NCI-H510A treated with DMSO at 0.1 percent for 48 hours (cell line): ENCODE measurements around the gene PLA2G1B.

ENCODE experiments used
- DNase-seq: peaks from one replicate; lab custom pipeline; 2025; lab: John Stamatoyannopoulos, UW

The PLA2G1B gene

DNA sequence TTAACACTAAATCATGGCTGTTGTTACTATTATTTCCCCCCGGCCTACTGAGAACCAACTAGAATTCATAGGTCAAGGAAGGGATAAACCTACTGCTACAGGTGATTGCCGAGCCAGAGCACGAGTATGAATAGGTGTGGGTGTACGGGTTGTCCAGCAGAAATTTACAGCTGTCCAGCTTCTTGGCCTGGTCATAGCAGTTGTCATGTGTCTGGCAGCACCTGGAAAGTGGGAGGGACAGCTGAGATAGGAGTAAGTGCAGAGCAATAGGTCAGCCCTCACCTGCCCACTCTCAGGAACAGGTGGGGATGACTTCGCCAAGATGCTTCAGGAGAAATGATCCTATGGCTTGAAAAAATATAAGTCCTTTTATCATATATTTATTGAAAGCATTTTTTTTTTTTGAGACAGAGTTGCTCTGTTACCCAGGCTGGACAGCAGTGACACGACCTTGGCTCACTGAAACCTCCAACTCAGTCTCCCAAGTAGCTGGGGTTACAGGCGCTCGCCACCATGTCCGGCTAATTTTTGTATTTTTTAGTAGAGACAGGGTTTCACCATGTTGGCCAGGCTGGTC lies 2.6 kb downstream of the PLA2G1B start:
- no peak for DNase-seq

DNA sequence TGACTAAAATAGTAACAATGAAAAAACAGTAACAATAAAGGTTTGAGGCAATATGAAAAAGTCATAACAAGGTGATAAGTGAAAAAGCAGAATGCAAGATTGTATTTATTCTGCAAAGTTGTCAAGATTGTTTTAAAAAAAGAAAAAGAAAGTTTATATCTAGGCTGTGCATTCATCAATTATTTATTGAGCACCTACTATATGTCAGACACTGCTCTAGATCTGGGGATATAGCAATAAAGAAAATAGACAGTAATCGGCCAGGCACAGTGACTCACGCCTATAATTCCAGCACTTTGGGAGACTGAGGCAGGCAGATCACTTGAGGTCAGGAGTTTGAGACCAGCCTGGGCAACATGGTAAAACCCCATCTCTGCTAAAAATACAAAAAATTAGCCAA lies 3.8 kb downstream of the PLA2G1B start:
- no peak for DNase-seq

DNA sequence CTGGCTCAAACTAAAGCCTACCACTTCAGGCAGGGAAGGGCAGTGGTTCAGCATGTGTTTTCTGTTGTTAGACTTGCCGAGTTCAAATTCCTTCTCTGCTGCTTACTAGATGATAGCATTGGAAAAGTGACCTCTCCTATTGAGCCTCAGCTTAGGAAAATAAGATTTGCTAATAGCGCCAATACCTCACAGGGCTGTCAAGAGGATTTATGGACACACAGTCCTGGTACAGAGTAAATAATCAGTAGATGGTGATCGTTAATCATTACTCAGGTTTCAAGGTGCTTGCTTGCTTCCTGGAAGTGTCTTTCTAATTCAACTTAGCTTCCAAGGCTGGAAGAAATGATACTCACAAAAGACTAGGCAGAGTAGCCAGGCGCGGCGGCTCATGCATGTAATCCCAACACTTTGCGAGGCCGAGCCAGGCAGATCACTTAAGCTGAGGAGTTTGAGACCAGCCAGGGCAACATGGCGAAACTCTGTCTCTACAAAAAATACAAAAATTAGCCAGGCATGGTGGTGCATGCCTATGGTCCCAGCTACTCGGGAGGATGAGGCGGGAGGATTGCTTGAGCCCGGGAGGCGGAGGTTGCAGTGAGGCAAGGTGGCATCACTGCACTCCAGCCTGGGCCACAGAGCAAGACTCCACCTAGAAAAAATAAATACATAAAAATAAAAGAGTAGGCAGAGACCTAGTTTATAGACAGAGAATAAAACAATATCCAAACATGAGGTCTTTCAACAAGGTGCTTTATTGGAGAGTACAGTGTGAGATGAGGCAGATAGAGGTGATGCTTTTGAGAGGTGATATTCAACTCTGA lies 6.0 kb downstream of the PLA2G1B start:
- DNase-seq, result no peak

DNA sequence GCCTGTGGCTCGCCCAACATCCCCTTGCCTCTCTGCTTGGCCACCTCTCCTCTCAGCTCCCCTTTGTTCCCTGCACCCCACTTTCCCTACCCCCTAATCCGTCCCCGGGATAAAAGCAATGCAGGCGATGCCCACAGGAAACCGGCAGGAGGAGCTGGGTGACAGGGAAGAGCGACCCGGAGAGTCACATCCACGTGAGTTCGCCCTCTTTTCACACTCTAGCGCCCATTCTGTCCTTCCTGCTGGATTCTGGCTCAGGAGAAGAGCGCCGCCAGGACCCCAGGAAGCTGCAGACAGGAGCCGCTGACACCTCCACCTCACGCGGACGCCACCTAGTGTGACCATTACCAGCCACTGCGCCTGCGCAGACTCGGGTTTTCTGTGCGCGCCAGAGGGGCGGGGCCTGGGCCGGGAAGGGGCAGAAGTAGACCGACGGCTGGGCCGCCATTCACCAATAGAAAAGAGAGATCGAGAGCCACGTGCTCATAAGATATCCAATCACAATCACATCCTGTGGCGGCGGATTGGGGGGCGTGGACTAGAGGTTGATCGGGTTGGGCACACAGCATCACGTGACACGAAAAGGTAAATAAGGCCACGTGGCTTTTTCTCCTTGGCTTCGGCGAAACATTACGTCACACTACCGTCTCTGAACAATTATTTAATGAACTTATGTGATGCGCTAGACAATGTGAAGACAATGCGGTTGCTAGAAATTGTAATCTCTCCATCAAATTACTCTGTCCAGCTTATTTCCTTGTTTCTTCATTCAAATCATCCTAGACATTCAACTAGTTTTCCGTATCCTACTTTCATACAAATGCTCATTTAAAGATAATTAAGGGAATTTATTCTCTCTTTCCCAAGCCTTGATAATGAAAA lies 10.1 kb downstream of the PLA2G1B start:
- DNase-seq, result peak; percentile 100

DNA sequence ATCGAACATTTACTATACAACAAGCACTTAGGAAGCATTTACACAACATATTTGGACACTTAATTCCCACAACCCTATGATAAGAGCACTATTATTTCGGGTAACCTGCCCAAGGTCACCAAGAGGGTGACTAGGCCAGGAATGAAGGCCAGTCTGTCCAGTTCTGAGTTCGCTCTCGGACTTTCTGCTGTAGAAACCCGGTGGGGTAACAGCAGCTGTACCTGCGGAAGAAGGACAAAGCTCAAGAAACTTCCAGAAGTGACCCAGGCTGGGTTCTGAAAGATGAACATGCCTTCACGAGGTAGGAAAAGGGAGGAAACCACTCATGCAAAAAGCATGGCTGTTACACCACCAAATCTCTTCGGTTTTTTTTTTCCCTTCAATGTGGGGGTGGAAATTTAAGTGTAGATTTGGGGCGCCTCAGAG lies 10.8 kb downstream of the PLA2G1B start:
- DNase-seq, result no peak

DNA sequence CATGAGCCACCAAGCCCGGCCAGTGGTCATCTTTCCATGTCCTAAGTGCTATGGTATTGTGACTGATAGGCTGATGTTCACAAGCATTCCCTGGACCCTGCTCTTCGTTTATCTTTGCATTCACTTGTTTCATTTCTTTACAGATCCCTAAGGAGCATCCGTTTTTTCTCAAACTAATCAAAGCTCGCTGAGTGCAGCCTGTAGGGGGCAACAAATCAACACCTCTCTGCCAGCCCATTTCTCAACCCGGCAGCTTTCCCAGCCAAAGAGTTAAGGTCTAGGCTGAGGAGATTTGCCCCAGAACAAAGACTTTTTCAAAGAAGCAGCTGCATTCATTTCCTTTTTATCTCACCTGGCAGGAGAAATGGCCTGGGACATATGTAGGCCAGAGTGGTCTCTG lies 13.4 kb downstream of the PLA2G1B start:
- DNase-seq, result no peak

DNA sequence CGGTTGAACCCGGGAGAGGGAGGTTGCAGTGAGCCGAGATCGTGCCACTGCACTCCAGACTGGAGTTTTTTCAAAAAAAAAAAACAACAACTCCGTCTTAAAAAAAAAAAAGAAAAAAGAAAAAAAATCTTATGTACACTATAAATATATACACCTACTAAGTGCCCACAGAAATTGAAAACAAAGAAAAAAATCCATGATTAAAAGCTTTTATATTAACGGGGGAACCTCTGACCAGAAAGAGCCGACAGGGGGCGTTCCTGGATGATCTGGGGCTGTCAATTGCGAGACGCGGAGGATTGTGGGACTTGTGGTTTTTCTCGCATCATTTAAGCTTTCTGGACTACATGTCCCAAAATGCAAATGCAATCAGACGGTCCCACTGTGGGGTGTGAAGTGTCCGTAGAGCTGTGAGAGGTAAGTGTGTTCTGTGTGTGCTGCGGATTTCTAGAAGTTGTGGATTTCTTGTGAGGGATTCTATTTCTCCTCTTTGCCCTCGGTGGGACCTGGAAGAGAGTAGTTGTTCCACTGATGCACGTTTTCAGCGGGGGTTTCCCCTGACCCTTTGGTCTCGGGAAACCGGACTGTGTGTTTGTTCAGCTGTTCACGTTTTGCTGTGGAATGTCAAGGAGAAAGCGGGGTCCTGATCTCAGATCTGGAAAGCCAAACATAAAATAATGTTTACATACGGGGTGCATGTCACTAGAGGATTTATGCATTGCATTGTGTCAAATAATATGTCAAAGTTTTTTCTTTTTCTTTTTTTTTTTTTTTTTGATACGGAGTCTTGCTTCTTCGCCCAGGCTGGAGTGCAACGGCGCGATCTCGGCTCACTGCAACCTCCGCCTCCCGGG lies 25.4 kb downstream of the PLA2G1B start, which contains the start of gene SIRT4:
Gene SIRT4 (plus strand): TSS at position 360 of the 854 bp plus-strand sequence. CDS start 1,241 bp downstream, outside the sequence.
- peak; percentile 98 for DNase-seq

DNA sequence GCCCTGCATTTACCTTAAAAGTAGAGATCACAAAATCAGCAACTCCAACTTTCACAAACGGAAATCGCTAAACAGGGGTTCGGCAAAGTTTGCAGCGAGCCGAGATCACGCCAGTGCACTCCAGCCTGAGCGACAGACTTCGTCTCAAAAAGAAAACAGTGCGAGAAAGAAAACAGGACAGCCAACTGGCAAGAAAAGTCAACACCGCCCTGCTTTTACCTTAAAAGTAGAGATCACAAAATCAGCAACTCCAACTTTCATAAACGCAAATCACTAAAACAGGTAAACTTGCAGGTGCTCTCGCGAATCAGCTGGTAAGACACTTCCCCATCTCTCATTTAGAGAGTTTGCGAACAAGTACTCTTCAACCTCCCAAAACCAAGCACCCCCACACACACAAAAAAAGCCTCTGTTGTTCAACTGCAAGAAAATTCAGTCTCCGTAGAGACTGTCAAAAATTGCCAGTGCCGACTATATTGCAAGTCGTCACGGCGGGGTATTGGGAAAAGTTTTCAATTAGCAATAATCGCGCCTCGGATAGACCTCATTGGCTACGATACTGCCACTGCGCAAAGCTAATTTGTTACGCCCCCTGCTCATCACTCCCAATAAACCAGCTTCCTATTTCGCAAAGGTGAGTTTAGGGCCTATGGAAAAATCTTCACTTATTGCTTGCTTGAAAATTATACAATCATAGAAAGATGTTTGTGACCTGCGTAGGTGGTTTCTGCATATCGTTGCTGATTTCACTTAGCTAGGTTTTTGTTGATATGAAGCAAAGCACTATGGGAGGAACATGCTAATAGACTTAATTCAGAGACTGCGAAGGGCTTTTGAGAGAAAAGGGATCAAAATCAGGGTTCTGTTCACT lies 34.7 kb downstream of the PLA2G1B start, which contains the start of gene RNU4-1:
Gene RNU4-1 (minus strand): TSS at position 577 of the 871 bp plus-strand sequence.
- peak; percentile 98 for DNase-seq

DNA sequence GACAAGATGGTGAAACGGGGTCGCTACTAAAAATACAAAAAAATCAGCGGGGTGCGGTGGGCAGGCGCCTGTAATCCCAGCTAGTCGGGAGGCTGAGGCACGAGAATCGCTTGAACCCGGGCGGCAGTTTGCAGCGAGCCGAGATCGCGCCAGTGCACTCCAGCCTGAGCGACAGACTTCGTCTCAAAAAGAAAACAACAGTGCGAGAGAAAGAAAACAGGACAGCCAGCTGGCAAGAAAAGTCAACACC lies 35.2 kb downstream of the PLA2G1B start:
- DNase-seq, result peak; percentile 64

DNA sequence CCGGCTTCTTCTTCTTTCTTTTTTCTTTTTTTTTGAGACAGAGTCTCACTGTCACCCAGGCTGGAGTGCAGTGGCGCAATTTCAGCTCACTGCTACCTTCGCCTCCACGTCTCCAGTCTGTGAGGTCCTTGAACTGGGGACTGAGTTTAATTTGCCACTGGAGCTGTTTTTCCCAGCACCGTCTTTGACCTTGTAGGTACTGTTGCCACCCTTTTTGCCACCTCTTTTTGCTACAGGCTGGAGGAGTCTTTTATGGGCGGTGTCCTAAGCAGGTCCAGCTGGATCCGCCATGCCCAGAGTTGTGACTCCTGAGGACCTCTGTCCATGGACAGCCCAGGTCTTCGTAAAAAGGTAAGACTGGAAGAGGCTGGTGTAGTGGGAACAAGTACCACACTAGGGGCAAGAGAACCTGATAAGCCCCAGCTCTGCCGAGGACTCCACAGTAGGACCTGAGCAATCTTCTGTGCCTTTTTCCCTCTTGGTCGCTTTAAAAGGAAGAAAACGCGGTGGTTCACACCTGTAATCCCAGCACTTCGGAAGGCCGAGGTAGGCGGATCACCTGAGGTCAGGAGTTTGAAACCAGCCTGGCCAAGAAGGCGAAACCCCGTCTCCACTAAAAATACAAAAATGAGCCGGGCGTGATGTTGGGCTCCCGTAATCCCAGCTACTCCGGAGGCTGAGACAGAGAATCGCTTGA lies 36.8 kb downstream of the PLA2G1B start:
- peak; percentile 28 for DNase-seq

DNA sequence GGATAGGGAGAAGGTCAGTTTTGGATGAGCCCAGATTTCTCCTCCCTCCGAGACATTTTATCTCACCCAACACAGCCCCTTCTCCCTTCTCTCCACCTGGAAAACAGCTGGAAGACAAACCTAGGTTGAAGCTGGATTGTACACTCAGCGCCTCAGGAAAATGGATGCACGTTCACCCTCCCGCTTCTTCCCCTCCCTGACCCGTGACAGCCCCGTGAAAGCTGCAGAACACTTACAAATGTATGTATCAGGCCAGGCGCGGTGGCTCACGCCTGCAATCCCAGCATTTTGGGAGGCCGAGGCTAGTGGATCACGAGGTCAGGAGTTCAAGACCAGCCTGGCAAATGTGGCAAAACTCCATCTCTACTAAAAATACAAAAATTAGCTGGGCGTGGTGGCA lies 40.1 kb downstream of the PLA2G1B start:
- DNase-seq, result no peak

DNA sequence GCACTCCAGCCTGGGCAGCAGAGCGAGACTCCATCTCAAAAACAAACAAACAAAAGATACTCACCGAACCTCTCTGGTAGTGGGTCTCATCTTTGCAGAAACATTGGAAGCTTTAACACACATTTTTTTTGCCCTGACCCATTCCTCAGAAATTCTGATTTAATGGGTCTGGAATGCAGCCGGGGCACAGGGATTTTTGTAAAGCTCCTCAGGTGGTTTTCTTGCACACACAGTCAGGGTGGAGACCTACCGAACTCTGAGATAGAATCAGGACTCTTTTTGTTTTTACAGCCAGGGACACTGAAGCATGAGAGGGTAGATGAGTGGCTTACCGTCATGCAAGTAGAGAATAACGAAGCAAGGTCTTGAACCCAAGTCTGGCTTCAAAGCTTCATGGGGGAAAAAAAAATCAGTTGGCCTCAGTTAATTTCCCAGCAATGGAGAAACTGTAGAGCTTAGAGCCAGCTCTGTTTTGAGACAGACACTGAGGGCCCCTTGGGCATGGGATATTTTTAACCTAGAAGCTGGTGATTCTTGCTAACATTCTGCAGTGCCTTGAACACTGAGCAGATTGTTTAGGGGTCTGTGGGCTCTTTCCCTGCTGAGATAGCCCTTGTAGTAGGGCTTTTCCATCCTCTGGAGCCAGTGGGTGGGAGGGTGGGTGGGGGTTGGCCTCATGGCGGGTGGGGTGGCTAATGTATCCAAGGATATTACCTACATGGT lies 40.6 kb downstream of the PLA2G1B start:
- no peak for DNase-seq

DNA sequence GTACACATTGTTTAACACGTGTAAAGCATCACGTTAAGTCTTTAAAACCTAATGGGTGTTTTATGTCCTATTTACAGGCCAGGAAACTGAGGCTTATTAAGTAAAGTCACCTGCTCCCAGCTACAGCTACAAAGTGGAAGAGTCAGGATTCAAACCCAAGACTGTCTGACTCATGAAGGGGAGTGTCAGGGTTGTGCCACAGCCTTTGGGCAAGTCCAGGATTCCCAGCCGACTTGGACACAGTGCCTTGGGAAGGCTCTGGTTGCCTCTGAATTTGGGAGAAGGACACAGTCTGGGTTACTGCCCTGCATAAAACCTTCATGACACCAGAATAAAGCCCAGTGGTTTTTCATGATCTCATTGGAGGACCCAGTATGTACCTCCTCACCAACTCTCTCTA lies 43.2 kb downstream of the PLA2G1B start:
- no peak for DNase-seq

DNA sequence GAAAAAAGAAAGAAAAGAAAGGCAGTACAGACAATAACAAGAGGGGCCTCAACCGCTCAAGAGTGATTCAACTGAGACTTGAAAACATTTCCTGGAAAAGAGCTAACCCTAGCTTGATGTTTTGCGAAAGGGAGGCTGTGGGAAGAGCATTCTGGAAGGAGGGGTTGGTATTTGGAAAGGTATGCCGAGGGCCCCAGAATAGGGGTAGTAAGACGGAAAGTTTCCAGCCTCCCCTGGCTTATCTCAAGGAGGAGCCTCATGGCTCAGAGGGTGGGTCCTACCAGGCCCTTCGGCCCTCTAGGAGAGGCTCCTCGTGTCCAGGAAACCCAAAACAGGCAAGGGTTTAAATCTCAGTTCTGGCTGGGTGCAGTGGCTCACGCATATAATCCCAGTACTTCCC lies 44.3 kb downstream of the PLA2G1B start:
- no peak for DNase-seq

DNA sequence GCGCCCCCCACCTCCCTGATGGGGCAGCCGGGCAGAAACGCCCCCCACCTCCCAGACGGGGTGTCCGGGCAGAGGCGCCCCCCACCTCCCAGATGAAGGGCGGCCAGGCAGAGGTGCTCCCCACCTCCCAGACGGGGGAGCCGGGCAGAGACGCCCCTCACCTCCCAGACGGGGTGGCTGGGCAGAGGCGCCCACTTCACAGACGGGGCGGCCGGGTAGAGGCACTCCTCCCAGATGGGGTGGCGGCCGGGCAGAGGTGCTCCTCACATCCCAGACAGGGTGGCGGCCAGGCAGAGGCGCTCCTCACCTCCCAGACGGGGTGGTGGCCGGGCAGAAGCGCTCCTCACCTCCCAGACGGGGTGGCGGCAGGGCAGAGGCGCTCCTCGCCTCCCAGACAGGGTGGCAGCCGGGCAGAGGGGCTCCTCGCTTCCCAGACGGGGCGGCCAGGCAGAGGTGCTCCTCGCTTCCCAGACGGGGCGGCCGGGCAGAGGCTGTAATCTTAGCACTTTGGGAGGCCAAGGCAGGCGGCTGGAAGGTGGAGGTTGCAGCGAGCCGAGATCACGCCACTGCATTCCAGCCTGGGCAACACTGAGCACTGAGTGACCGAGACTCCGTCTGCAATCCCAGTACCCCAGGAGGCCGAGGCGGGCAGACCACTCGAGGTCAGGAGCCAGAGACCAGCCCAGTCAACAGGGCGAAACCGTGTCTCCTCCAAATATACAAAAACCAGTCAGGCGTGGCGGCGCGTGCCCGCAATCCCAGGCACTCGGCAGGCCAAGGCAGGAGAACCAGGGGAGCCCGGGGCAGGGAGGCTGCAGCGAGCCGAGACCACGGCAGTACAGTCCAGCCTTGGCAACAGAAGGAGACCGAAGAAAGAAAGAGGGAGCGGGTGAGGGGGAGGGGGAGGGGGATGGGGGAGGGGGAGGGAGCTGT lies 49.2 kb downstream of the PLA2G1B start:
- no peak for DNase-seq

DNA sequence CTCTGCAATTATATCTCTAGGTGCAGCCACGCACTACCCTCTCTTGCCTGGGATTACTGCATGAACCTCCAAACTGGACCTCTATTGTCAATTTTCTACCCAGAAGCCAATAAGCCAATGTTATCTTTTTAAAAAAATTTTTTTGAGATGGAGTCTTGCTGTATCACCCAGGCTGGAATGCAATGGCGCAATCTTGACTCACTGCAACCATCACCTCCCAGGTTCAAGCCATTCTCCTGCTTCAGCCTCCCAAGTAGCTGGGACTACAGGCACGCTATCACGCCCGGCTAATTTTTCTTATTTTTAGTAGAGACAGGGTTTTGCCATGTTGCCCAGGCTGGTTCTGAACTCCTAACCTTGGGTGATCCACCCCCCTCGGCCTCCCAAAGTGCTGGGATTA lies 50.8 kb downstream of the PLA2G1B start:
- DNase-seq, result no peak
